ENCODE data around the gene ZC3HAV1. TPM values are rescaled to one million over a fixed set of nuclear protein-coding genes. Genes with fewer than 3 reads are reported as not detected.
"Not testable (repeated sequence)": the region's sequence is repeated elsewhere in the genome, so short reads cannot be mapped to it uniquely, and the experiment has no call there.

ZC3HAV1 gene
- polyA plus RNA-seq, 1 donor (not counting 4 experiments of a cell fraction or from before 2014, with no cell fraction given), result 31.7 TPM

GRCh38 chr7:139029353-139029752, 80.2 kb downstream of the ZC3HAV1 start:
- H3K79me2 ChIP-seq (ENCODE audit: control insufficient read depth, insufficient read depth, low read length), result peaks cover 7% of the 10 kb centered on the region
- H3K36me3 ChIP-seq (ENCODE audit: control insufficient read depth in 2 of 2, extremely low read depth in 1 of 2, insufficient read depth in 2 of 2, low read length in 2 of 2), result peaks cover 18 to 28% of the 10 kb centered on the region in 2 experiments
- H3K27ac ChIP-seq (ENCODE audit: control insufficient read depth, insufficient read depth, low read length), result no peak overlapping the region
- no peaks in the 10 kb centered on the region for H4K20me1 ChIP-seq (ENCODE audit: control insufficient read depth, extremely low read depth, insufficient read depth, low read length)
- FAIRE-seq, result no peak
- no peaks in the 10 kb centered on the region for H3K9me1 ChIP-seq (ENCODE audit: control insufficient read depth, extremely low read depth, insufficient read depth, low read length)
- H3K4me1 ChIP-seq (ENCODE audit: control insufficient read depth, extremely low read depth, insufficient read depth, low read length), result peaks cover 10% of the 10 kb centered on the region
- no peak overlapping the region for H3K9ac ChIP-seq (ENCODE audit: control insufficient read depth, extremely low read depth, insufficient read depth, low read length)
- no peak overlapping the region for H2AFZ ChIP-seq (ENCODE audit: control insufficient read depth, low read length)
- no peak for DNase-seq (ENCODE audit: low read depth, low spot score)
- TF ChIP-seq CTCF (optimal IDR thresholded peaks at IDR 0.05 in 1 of 3, IDR thresholded peaks at IDR 0.05 in 1 of 3, conservative IDR thresholded peaks at IDR 0.05 in 1 of 3; ENCODE audit: extremely low read depth in 1 of 3, insufficient read depth in 2 of 3, low read length in 3 of 3), result no peak
- no peak for TF ChIP-seq EZH2 (IDR thresholded peaks at IDR 0.05; ENCODE audit: low read length)
- H3K27me3 ChIP-seq (ENCODE audit: control insufficient read depth, extremely low read depth, insufficient read depth, low read length), result no peaks in the 10 kb centered on the region
- dilution Hi-C loops (cut with MboI; ENCODE audit: extremely low pct_ligation_motif_present, low sequenced_read_pairs), result no loop called here
- H3K4me3 ChIP-seq (ENCODE audit: control insufficient read depth in 2 of 3, extremely low read depth in 1 of 3, insufficient read depth in 2 of 3, low read depth in 1 of 3, low read length in 3 of 3), result no peak overlapping the region
- H3K9me3 ChIP-seq (ENCODE audit: control insufficient read depth, low read depth, low read length), result no peaks in the 10 kb centered on the region
- no peak overlapping the region for H3K4me2 ChIP-seq (ENCODE audit: control insufficient read depth, extremely low read depth, insufficient read depth, low read depth, low read length)

GRCh38 chr7:139026551-139026950, 83.0 kb downstream of the ZC3HAV1 start:
- Histone ChIP-seq H3K9ac (ENCODE audit: control insufficient read depth, extremely low read depth, insufficient read depth, low read length) (no peak overlapping the region), H3K27ac (ENCODE audit: control insufficient read depth, insufficient read depth, low read length) (no peak overlapping the region), H3K4me2 (ENCODE audit: control insufficient read depth, extremely low read depth, insufficient read depth, low read depth, low read length) (no peak overlapping the region), H3K27me3 (ENCODE audit: control insufficient read depth, extremely low read depth, insufficient read depth, low read length) (no peaks in the 10 kb centered on the region), H4K20me1 (ENCODE audit: control insufficient read depth, extremely low read depth, insufficient read depth, low read length) (no peaks in the 10 kb centered on the region), H3K4me3 (ENCODE audit: control insufficient read depth in 2 of 3, extremely low read depth in 1 of 3, insufficient read depth in 2 of 3, low read depth in 1 of 3, low read length in 3 of 3) (no peak overlapping the region), H3K9me1 (ENCODE audit: control insufficient read depth, extremely low read depth, insufficient read depth, low read length) (no peaks in the 10 kb centered on the region), H3K36me3 (ENCODE audit: control insufficient read depth in 2 of 2, extremely low read depth in 1 of 2, insufficient read depth in 2 of 2, low read length in 2 of 2) (peaks cover 19 to 26% of the 10 kb centered on the region in 2 experiments), H2AFZ (ENCODE audit: control insufficient read depth, low read length) (no peak overlapping the region), H3K4me1 (ENCODE audit: control insufficient read depth, extremely low read depth, insufficient read depth, low read length) (no peaks in the 10 kb centered on the region), H3K79me2 (ENCODE audit: control insufficient read depth, insufficient read depth, low read length) (no peaks in the 10 kb centered on the region), H3K9me3 (ENCODE audit: control insufficient read depth, low read depth, low read length) (no peaks in the 10 kb centered on the region)
- dilution Hi-C loops (cut with MboI; ENCODE audit: extremely low pct_ligation_motif_present, low sequenced_read_pairs), result no loop called here
- DNase-seq (ENCODE audit: low read depth, low spot score) (no peak), FAIRE-seq (no peak)
- no peak for TF ChIP-seq EZH2 (IDR thresholded peaks at IDR 0.05; ENCODE audit: low read length)
- TF ChIP-seq CTCF (optimal IDR thresholded peaks at IDR 0.05 in 1 of 3, IDR thresholded peaks at IDR 0.05 in 1 of 3, conservative IDR thresholded peaks at IDR 0.05 in 1 of 3; ENCODE audit: extremely low read depth in 1 of 3, insufficient read depth in 2 of 3, low read length in 3 of 3), result no peak

DNA sequence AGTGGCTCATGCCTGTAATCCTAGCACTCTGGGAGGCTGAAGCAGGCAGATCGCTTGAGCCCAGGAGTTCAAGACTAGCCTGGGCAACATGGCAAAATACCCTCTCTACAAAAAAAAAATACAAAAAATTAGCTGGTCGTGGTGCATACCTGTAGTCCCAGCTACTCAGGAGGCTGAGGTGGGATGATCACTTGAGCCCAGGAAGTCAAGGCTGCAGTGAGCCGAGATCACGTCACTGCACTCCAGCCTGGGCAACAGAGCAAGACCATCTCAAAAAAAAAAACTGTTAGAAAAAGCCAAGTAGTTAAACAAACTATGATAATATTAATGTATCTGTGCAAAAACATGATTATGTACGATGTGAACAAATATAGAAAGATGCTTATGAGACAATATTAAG, 83.7 kb downstream of the ZC3HAV1 start:
- H2AFZ ChIP-seq (ENCODE audit: control insufficient read depth, low read length); DNase-seq (ENCODE audit: low read depth, low spot score); dilution Hi-C loops (cut with MboI; ENCODE audit: extremely low pct_ligation_motif_present, low sequenced_read_pairs); H4K20me1 ChIP-seq (ENCODE audit: control insufficient read depth, extremely low read depth, insufficient read depth, low read length); H3K9me1 ChIP-seq (ENCODE audit: control insufficient read depth, extremely low read depth, insufficient read depth, low read length); FAIRE-seq; H3K27me3 ChIP-seq (ENCODE audit: control insufficient read depth, extremely low read depth, insufficient read depth, low read length); H3K79me2 ChIP-seq (ENCODE audit: control insufficient read depth, insufficient read depth, low read length); H3K27ac ChIP-seq (ENCODE audit: control insufficient read depth, insufficient read depth, low read length); H3K9ac ChIP-seq (ENCODE audit: control insufficient read depth, extremely low read depth, insufficient read depth, low read length); H3K4me1 ChIP-seq (ENCODE audit: control insufficient read depth, extremely low read depth, insufficient read depth, low read length); H3K4me3 ChIP-seq (ENCODE audit: control insufficient read depth in 2 of 3, extremely low read depth in 1 of 3, insufficient read depth in 2 of 3, low read depth in 1 of 3, low read length in 3 of 3); H3K9me3 ChIP-seq (ENCODE audit: control insufficient read depth, low read depth, low read length); H3K4me2 ChIP-seq (ENCODE audit: control insufficient read depth, extremely low read depth, insufficient read depth, low read depth, low read length): not testable (repeated sequence)
- peaks cover 19 to 26% of the 10 kb centered on the region in 2 experiments for H3K36me3 ChIP-seq (ENCODE audit: control insufficient read depth in 2 of 2, extremely low read depth in 1 of 2, insufficient read depth in 2 of 2, low read length in 2 of 2)
